Stimulated activated CD8-positive, alpha-beta memory T cell treated with anti-CD3 and anti-CD28 coated beads, Interleukin-2, amount 100 ng/mL, for 1 hour (primary cell): ENCODE measurements around the gene CD300LD.
"Not testable (repeated sequence)": the region's sequence is repeated elsewhere in the genome, so short reads cannot be mapped to it uniquely, and the experiment has no call there.

Source experiments
- DNase-seq, 2 donors: peaks; one replicate each; pipeline ENCODE4 v3.0.0-alpha.2; 2020; ENCODE audit warnings: low read depth in 2 of 2

Gene CD300LD

DNA sequence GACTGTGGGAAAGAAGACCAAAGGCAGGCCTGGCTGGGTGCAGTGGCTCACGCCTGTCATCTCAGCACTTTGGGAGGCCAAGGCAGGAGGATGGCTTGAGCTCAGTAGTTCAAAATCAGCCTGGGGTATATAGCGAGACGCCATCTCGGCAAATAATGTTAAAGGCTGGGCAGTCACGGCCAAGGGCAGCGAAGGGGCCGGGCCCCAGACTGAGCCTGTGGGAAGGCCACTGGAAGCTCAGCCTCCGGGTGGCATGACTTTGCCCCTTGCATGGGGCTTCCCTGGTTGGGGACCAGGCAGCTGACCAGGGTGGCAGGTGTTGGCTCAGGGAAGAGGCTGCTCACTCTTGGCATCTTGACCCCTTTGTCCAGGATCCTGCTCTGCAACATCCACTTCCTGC, 14.0 kb upstream of the CD300LD start:
- DNase-seq, result no peak

DNA sequence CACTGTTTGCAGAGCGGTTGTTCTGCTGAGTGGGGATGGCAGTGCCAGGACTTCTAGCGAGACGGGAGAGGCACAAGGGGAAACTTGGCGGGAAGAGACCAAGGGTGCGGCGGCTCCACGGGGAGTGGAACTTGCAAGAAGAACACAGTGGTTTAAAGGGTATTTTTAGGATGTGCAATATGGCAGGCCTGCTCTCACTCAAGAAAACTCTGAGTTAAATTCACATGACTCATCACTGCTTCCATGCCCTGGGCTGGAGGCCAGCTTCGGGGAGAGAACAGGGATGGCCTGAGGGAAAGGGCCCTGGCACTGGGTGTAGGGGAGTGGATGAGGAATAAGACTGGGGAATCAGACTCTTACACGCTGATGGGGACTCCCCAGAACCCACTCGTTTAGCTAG, 13.3 kb upstream of the CD300LD start:
- DNase-seq, result no peak

DNA sequence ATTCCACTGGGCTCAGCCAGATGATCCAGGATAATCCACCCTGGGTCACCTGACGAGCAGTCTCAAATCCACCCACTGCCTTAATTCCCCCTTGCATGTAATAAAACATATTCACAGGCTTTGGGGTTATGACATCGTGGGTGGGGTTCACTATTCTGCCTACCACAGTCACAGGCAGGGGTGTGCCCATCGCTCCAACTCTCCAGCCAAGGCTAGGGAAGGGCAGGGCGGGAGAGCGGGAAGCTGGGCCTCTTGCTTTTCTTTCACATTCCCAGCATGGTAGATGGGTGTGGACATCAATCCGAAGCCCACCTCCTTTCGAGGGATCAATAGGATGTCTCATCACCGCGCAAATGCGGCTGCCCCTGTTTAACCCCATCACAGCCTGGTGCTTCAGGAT, 12.7 kb upstream of the CD300LD start:
- no peak for DNase-seq

DNA sequence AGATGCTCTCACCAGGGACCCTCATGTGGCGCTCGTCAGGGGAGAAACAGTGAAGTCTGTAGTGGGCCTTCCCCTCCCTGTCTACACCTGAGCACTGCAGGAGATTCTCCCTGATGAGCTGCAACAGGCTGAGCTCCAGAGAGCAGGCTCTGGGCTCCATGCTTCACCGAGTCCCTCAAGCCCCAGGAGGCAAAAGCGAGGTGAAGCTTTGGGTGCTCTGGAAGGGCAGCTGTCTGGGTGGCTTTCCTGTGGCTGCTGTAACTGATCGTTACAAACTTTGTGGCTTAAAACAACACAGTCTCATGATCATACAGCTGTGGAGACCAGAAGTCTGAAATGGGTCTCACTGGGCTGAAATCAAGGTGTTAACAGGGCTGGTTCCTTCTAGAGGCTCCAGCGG, 12.1 kb upstream of the CD300LD start:
- DNase-seq, result no peak

DNA sequence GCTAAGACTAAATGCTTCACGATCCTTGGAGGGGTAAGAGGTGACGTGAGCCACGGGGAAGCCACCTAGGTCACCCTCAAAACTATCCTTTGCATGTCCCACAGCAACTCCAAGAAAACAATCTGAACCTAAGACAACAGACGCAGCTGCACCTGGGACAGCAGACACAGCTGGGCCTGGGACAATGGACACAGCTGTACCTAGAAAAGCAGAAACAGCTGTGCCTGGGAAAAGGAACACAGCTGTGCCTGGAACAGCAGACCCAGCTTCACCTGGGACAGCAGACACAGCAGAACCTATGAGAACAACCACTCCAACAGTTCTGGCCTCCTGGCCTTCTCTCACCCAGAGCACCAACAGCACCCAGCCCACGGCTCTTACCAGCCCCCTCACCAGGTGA, 11.7 kb upstream of the CD300LD start:
- no peak for DNase-seq

DNA sequence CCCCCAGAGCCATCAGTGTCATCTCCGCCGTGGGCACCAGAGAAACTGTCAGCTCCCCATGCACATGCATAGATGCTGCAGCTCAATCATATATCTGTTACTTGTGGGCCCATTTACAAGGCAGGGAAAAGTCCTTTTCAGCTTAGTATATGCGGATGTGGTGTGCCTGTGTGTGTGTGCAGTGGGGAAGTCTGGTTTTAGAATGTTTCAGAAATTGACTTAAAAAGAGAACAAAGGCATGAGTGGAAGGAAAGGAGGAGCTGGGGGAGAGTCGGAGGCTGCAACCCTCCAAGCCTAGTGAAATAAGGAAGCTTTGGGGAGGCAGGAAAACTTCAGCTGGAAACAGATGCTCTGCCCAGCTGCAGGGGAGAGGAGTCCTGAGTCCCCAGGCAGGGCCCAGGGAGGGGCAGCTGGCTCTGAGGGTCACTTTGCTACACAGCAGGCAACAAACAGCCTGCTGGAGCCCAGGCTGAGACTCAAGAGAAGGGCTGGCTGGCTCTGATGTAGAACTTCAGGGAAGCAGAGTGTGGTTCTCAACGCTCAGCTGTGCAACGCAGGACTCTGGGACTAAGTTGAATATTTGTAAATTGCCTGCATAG, 11.1 kb upstream of the CD300LD start:
- DNase-seq, result no peak

DNA sequence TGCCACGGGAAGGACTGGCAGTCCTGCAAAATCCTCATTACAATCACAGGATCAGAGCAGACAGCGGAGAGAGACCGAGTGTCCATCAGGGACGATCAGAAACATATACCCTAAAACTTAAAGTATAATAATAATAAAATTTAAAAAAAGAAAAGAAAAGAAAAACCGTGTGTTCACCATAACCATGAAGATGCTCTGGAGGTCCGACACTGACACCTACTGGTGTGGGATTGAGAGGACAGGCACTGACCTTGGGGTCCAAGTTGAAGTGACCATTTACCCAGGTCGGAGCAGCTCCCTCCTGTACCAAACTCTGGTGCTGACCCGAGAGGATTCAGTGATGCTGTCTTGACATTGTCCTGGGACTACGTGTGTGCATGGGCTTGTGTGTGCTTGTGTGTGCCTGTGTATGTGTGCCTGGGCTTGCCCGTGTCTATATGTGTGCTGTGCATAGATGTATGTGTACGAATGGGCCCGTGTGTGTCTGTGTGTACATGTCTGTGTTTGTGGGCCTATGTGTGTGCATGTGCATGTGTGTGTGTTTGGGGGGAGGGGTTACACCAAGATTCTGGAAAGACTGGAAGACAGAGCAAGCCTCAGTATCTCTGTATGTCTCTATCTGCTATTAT, 10.0 kb upstream of the CD300LD start:
- no peak for DNase-seq

DNA sequence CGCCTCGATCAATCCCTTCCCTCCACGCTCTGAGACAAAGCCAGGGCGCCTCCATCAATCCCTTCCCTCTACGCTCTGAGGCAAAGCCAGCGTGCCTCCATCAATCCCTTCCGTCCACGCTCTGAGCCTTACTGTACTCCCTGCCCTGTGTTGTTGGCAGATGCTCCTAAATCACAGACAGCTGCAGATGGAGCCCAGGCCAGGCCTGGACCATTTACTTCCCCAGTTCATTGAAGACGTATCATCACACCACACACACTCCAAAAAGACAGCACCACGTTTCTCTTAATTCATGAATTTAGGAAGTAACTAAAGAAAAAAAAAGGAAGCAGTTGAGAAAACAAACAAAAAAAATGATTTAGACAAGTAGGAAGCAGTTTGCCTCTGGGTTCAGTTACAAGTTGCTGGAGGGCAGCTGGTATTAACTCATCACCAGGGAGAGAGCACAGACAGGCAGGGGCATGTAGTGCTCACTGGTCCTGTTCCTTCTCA, 7.4 kb upstream of the CD300LD start:
- DNase-seq, result no peak

DNA sequence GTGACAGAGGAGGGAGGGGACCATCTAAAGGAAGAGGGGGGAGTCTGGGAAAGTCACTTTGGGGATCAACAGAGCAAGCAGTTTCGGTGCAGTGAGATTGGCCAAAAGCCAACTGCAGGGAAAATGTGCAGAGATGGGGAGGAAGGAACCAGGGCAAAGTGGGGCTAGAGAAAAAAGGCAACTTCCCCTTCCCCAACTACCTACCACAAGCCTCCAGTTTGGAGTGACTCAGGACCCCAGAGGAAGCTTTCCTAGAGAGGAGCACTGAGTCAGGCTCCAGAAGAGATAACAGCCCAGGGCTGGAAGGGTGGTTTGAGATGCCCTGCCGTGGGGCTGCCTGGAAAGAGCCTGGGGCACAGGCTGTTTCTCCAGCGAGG, 6.9 kb upstream of the CD300LD start:
- no peak for DNase-seq

DNA sequence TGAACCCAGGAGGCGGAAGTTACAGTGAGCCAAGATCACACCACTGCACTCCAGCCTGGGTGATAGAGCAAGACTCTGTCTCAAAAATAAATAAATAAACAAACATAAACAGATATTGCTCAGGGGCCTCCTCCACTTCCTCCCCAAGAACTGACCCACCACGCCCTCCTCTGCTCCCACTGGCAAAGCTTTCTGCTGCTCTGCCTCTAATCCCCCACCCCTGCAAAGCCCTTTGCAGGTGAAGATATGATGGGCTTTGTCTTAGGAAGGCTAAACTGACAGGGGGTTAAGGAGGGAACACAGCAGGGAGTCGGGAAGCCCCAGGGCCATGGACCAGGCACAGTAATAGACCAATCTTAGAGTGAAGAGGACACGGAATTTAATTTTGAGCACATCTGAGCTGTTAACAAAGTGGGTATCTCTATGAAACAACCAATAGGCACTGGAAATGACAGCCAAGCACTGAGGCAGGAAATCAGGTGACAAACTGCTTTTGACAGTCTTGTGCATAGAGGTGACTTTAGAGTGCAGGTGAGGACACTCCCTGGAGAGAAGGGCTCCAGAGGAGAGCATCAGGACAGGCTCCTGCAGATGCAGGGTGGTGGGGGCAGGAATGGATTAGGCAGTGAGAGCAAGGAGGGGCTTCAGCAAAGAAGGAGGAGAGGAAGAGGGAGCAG, 6.4 kb upstream of the CD300LD start:
- DNase-seq, result no peak

DNA sequence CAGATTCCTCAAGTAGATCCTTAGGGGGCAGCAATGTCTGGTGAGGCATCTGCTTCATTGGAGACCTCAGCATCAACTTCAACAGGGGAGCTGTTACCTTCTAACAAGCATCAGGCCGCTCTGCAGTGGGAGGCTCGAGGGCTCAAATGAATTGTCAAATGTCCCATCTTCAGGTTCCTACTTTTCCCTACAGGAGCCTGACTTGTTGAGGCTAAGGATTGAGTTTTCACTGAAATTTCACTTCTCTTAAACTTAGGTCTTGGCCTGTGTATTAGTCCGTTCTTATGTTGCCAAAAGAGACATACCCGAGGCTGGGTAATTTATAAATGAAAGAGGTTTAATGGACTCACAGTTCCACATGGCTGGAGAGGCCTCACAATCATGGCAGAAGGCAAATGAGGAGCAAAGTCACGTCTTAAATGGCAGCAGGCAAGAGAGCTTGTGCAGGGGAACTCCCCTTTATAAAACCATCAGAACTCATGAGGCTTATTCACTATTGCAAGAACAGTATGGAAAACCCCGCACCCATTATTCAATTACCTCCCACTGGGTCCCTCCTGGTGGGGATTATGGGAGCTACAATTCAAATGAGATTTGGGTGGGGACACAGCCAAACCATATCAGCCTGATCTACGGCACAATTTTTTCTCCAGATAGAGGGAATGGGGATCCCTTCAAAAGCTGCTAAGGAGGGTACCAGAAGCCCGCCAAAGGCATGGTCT, 5.1 kb upstream of the CD300LD start:
- DNase-seq, result no peak

DNA sequence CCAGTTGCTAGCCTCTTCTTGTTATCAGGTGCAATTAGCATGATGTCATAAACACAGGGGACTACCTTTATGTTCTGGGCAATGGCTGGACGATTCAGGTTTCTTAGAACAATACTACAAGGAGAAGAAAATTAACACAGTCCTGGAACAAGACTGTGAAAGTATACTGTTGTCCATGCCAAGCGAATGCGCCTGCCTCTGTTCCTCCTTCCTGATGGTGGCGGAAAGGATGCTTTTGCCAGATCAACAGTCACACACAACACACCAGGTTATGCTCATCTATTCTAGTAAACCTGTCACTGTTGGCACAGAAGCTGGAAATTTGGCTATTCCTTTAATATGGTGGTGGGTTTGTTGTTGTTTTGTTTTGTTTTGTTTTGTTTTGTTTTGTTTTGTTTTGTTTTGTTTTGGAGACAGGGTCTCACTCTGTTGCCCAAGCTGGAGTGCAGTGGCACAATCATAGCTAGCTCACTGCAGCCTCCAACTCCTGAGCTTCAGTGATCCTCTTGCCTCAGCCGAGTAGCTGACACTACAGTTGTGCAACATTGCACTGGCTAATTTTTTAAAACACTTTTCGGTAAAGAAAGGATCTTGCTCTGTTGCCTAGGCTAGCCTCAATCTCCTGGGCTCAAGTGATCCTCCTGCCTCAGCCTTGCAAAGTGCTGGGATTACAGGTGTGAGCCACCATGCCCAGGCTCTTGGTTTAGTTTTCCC, 3.1 kb upstream of the CD300LD start:
- DNase-seq, result no peak

DNA sequence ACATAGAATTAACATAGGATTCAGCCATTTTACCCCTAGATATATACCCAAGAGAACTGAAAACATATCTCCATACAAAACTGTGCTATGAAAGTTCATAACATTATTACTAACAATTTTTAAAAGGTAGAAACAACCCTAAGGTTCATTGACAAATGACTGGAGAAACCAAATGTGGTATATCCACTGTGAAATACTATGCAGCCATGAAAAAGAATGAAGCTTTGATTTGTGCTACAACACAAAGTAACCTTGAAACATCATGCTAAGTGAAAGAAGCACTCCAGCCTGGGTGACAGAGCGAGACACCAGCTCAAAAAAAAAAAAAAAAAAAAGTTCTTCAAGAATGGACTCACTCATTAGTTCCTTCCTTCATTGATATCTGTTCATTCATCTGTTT, 580 bp downstream of the CD300LD start:
- DNase-seq, result no peak

DNA sequence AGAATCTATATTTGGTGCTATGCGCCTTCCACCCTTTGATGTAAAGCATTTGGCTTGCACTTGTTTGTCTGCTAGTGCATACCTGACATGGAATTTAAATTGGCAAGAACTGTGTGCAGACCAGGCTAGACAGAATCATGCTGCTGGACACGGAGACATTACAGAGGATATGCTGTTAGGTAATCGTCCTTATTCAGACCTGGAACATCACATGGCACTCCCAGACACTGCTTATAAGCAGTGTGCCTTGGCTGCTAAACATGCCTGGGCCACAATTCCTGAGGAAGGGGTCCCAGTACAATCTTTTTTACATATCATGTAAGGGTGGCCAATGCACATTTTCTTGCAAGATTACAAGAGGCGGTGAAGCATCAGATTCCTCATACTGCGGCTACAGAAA, 6.4 kb downstream of the CD300LD start:
- no peak for DNase-seq

DNA sequence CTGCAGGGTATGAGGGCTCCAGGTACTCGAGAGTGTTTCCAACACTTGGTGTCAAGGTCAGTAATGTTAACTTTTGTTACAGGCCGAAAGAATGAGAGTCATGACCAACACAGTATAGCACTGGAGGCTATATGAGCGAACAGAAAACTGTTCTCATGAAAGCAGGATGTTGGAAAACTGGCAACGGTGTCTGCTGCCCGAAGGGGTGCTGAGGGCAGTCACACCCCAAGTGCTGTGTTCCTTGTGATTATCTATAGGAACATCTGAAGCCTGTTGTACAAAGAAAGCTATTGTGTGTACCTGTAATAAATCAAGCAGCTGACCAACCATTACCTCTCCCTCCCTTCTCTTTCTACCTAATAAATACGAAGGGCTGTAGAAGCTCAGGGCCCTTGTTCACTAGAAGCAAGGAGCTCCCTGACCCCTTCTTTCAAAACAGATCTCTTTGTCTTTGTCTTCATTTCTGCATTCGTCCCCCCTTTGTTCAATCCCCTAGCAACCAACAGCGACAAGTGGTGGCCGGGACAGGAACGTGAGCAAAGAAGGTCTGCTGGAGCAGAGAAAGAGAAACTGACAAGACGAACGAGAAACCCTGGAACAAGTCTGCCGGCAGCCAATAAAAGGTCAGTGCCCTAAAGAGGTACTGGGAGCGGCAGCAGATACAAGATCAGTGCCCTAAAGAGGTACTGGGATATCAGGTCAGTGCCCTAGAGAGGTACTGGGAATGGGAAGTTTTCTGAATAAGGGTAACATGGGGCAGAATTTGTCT, 7.6 kb downstream of the CD300LD start:
- no peak for DNase-seq

DNA sequence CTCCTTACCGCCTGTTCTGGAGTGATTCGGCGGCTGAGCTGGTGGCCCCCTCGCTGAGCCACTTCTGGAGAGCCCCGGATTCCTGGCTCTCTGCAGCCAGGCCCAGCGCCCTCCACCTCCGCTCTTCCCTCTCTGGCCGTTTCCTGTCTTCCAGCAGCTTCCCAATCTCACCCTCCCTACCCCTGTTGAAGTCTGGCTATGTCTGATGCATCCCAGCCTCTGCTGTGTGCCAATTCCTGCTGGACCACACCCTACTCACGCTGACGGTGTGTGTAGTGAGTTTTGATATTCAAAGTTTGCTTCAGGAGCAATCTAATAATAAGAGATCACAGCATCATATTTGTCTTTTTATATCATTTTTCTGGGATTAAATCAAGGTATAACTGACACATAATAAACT, 9.4 kb downstream of the CD300LD start:
- no peak for DNase-seq

DNA sequence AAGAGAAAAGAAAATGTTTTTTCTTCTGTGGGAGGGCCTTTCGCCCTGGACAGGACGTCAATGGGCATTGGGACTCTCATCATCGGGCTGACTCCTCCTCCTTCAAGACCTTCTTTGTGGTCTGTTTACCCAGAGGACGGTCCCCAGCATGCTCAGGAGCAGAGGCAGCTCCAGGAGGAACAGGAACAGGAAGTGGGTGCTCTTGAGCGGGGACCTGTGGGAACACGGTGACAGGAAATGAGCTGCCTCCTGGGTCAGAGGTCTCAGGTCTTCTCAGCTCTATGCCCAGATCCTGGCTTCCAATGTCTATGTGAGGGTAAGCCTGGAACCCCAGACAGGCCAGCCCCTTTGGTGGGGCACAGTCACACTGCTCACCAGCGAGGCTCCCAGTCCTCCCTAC, 12.2 kb downstream of the CD300LD start:
- no peak for DNase-seq

DNA sequence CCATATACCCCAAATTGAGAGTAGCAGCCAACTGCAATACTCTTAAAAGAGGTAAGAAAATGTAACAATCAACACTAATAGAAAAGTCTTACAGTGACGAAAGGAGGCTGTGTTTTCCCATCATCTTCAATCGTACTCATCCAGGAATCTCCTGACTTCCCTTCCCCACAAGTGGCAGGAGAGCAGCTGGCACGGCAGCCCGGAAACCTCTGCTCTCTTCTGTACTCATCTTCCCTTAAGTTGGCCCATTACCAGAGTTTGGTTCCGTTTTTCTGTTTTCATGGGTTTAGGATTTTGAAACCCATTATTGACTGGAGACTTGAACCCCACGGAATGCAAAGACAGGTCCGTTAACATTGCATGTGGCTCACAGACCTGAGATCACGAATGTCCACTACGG, 13.1 kb downstream of the CD300LD start:
- DNase-seq, result no peak

DNA sequence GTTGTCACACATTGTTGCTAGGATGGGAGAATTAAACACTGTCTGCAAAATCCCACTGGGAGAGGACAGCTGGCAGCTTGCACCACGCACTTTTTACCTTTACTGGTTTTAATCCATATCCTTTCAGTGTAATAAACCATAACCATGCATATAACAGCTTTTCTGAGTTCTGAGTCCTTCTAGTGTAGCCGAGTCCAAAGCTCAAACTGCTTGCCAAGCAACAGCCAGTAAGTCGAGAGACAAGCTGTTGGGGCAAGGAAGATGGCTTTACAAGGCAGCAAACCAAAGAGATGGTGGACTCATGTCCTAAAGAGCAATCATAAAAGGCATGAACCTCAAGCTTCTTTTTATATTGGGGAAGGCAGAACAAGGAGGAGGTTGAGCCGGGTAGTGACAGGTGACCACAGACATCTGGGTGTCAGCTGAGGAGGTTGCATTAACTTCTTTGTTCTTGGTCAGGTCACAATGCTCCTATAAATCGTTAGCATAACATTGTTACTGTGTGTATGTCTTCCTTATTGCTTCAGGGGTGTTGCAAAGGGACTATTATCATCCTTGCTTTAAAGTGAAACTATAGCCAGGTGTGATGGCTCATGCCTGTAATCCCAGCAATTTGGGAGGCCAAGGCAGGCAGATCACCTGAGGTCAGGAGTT, 17.5 kb downstream of the CD300LD start:
- DNase-seq, result no peak

DNA sequence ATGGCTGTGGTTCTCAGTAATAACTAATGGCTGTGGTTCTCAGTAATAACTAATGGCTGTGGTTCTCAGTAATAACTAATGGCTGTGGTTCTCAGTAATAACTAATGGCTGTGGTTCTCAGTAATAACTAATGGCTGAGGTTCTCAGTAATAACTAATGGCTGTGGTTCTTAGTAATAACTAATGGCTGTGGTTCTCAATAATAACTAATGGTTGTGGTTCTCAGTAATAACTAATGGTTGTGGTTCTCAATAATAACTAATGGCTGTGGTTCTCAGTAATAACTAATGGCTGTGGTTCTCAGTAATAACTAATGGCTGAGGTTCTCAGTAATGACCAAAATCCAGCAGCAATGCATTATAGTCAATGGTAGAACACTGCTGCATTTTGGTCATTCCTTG, 18.4 kb downstream of the CD300LD start:
- not testable (repeated sequence) for DNase-seq

DNA sequence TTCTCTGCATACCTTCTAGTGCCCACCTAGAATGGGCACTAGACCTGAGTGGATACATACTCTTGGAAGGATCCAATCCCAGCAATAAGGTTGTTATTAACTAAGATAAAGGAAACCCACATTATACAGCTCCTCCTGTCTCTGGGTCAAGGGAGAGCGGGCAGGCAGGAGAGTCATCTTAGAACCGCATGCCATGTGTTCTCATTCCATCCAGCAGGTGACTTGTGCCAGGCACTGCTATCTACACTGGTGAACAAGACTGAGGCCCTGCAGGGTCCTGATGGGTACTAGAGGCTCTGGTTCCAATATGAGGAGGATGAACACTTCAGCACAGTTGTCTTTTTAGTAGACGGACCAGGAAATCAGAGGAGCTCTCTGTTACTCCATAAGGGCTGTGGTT, 18.9 kb downstream of the CD300LD start:
- no peak for DNase-seq
